Memory B cell (primary cell): ENCODE results near the gene DAND5.

Experiments used
- ATAC-seq: fragments of 150-1000 bp; cut with Tn5 transposase; 2 replicates; pipeline ENCODE4 v1.10.0; 2021; ENCODE audit warnings: low read depth, mild to moderate bottlenecking, moderate library complexity
- DNase-seq, 2 donors: peaks; one replicate each; pipeline ENCODE4 v3.0.0; 2022; ENCODE audit warnings: low spot score in 2 of 2
- H3K27ac Mint-ChIP-seq: one replicate; pipeline ENCODE4 v1.8.0; 2022; ENCODE audit warnings: mild to moderate bottlenecking, moderate library complexity, mixed read lengths
- H3K27me3 Mint-ChIP-seq: one replicate; pipeline ENCODE4 v1.8.0; 2022; ENCODE audit warnings: mixed read lengths
- H3K36me3 Mint-ChIP-seq: one replicate; pipeline ENCODE4 v1.8.0; 2022; ENCODE audit warnings: mild to moderate bottlenecking, mixed read lengths
- H3K4me1 Mint-ChIP-seq: one replicate; pipeline ENCODE4 v1.8.0; 2022; ENCODE audit warnings: mixed read lengths
- H3K4me3 Mint-ChIP-seq: one replicate; pipeline ENCODE4 v1.8.0; 2022; ENCODE audit warnings: mild to moderate bottlenecking, moderate library complexity, mixed read lengths
- H3K9me3 Mint-ChIP-seq: one replicate; pipeline ENCODE4 v1.8.0; 2022; ENCODE audit warnings: mixed read lengths

DAND5 gene

DNA sequence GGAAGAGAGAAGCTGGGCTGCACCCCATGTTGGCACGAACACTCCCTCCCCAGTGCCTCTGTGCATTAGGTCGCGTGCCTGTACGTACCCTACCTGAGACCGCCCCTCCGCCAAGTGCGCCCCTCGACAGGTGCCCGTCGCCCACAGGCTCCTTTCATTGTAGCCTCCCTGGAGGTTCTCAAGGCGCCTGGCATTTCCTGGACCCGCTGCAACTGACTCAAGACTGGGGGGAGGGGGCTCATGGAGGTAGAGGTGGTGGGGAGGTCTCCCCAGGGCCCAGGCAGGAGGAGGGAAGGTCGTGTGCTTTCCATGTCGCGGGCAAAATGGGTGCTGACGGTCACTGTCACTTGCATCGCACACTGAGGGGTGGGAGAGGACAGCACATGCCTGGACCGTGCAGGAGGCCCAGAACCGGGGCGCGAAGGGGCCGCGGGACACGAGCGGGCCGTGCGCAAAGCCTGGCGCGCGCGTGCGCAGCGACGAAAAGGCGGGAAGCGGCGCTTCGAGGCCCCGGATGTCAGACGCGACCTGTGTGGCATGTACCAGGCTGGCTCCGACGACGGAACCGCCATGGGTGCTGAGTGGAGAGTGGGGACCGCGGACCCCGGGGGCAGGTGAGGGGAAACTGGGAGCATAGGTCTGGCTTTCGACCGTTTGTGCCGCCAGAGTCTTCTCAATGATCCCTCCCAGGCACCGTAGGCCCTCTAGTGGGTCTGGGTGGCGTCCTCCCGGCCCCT lies 42.4 kb downstream of the DAND5 start:
- no peak overlapping the region for H3K4me3 Mint-ChIP-seq
- peaks cover 14% of the 10 kb centered on the region for H3K4me1 Mint-ChIP-seq
- H3K27me3 Mint-ChIP-seq = peaks cover 51% of the 10 kb centered on the region
- H3K9me3 Mint-ChIP-seq = no peaks in the 10 kb centered on the region
- no peak overlapping the region for H3K27ac Mint-ChIP-seq
- no peak for DNase-seq
- no peaks in the 10 kb centered on the region for H3K36me3 Mint-ChIP-seq
- ATAC-seq = no peak

DNA sequence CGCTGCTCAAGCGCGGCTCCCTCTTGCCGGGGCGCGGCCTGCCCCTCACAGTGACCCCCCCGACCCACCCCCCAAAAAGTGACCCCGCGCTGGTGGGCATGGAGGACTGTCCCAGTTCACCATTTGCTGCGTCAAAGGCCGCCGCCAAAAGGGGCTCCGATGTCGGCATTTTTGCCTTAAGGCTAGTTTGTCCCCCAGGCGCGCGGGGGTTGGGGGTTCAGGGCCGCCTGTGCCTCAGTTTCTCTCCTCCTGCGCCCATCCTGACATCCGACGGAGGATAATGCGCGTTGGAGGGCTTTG lies 43.0 kb downstream of the DAND5 start:
- ATAC-seq (no peak), DNase-seq (no peak)
- Mint-ChIP-seq H3K9me3 (no peaks in the 10 kb centered on the region), H3K27ac (peak overlapping the region; percentile 83), H3K4me1 (peaks cover 14% of the 10 kb centered on the region), H3K4me3 (peak overlapping the region; percentile 85), H3K27me3 (peaks cover 52% of the 10 kb centered on the region), H3K36me3 (no peaks in the 10 kb centered on the region)

DNA sequence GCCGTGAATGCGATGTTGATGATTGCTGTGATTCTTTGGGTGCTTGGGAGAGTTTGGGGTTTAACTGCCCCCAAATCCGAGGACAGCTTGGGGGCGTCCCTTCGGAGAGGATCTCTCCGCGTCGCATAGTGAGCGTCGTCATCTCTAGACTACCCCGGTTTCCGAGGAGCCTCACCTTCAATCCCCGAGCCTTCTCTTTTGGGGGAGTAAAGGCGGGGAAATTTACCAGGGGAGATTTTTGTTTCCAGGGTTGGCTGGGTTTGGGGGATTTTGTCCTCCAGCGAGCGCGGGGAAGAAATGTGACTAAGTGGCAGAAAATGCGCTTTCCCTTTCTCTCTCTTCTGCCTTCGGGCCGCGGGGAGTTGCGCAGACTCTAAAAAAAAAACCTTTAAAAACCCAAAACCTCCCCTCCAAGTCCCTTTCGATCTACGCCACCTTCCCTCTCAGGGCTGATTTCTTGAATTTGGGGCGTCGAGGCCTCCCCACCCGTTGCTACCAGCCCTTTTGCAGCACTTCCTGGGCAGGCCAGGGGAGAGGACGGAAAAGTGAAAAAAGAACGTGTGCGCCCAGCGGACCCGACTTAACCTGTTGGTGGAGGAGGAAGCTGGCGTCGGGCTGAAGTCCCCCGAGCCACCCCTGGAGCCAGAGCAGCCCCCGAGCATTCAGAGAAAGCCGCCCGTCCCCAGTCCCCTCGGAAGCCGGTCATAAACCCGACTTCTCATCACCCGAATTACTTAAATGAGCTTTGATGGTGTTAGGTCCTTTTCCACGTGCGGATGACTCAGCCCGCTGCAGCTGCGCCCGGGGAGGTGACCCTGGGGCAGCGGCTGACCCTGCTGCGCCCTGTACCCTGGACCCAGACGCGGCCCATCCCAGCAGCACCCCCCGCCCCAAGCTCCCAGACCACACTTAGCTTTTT lies 43.6 kb downstream of the DAND5 start:
- Mint-ChIP-seq H3K36me3 (no peaks in the 10 kb centered on the region), H3K4me3 (peak overlapping the region; percentile 85), H3K9me3 (no peaks in the 10 kb centered on the region), H3K27me3 (peaks cover 55% of the 10 kb centered on the region), H3K4me1 (peaks cover 14% of the 10 kb centered on the region), H3K27ac (peak overlapping the region; percentile 83)
- ATAC-seq (peak; percentile 45), DNase-seq (peak in 1 of 2 donors; percentile 28)

DNA sequence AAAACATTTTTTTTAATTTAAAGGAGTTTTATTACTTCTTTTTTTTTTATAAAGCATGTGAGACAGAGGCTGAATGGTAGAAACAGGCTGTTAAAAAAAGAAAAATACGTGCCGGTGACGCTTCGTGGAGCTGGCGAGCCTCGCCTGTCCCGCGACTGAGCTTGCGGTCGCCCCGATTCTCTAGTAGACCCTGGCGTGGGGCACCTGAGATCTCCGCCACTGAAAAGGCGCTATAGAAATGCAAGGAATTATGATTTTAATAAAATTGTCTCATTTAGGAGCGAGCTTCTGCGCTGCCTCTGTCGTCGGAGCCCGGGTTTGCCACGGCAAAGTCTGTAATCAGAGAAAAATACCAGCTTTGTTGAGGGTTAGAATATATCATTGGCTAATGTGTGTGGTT lies 44.3 kb downstream of the DAND5 start:
- Mint-ChIP-seq H3K27ac (no peak overlapping the region), H3K36me3 (no peaks in the 10 kb centered on the region), H3K4me3 (peak overlapping the region; percentile 64), H3K27me3 (peaks cover 53% of the 10 kb centered on the region), H3K9me3 (no peaks in the 10 kb centered on the region), H3K4me1 (peaks cover 14% of the 10 kb centered on the region)
- DNase-seq = no peak
- peak; percentile 20 for ATAC-seq

DNA sequence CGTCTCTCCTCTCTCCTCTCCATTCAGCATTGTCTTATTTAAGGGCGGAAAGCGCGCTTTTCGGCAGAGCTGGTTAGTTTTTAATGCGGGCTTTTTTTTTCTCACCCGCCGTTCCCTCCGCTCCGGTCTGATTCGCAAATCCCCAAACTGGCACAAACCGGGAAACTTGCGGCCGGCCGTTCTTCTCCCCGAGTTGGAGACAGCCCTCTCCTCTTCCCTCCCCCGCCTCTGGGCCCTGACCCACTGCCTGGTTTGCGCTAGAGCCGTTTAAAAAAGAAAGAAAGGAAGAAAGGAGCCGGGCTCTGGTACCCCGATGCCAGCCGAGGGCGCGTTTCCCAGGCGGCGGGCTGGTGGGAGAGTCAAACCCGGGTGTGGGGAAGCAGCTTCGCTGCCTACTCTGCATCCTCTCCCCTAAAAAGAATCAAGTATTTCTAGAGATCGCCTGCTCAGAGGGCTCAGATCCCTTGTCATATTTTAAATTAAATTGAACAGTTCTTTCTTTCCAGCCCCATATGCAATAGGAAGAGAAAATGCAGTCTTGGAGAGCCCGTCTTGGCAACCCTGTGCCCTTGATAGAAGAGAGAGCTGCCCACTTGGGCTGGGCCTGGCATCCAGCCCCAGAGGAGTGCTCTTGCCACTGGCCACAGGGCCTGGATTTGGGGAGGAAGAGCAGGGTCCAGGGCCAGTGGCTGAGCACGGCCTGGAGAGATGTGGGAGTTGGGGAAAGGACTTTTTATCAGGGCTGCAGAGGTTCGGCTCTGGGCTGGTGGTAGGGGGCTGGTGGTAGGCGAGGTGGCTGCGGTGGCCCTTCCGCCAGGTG lies 44.9 kb downstream of the DAND5 start:
- Mint-ChIP-seq H3K4me3 (peak overlapping the region; percentile 64), H3K27me3 (peaks cover 48% of the 10 kb centered on the region), H3K27ac (no peak overlapping the region), H3K36me3 (no peaks in the 10 kb centered on the region), H3K9me3 (no peaks in the 10 kb centered on the region), H3K4me1 (peaks cover 14% of the 10 kb centered on the region)
- ATAC-seq (peak; percentile 14), DNase-seq (no peak)

DNA sequence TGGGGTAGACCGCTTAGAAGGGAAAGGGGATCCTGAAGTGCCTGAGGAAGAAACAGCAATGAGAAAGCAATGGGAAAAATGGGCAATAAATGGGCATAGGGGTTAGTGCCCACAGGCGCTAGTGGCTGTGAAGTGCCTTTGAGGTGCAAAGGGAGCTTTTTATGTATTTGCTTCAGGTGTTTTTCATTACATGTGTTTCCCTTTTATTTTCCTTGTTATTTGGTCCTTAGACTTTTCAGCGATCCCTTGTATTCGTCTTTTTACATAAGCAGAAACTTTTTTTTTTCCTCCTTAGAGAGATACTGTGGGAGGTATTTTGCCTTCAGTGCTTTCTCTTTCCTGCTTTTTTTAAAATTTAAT lies 45.5 kb downstream of the DAND5 start:
- H3K9me3 Mint-ChIP-seq = no peaks in the 10 kb centered on the region
- ATAC-seq = no peak
- no peaks in the 10 kb centered on the region for H3K36me3 Mint-ChIP-seq
- H3K4me1 Mint-ChIP-seq = peaks cover 14% of the 10 kb centered on the region
- H3K27me3 Mint-ChIP-seq = peaks cover 46% of the 10 kb centered on the region
- H3K27ac Mint-ChIP-seq = no peak overlapping the region
- no peak overlapping the region for H3K4me3 Mint-ChIP-seq
- DNase-seq = no peak

DNA sequence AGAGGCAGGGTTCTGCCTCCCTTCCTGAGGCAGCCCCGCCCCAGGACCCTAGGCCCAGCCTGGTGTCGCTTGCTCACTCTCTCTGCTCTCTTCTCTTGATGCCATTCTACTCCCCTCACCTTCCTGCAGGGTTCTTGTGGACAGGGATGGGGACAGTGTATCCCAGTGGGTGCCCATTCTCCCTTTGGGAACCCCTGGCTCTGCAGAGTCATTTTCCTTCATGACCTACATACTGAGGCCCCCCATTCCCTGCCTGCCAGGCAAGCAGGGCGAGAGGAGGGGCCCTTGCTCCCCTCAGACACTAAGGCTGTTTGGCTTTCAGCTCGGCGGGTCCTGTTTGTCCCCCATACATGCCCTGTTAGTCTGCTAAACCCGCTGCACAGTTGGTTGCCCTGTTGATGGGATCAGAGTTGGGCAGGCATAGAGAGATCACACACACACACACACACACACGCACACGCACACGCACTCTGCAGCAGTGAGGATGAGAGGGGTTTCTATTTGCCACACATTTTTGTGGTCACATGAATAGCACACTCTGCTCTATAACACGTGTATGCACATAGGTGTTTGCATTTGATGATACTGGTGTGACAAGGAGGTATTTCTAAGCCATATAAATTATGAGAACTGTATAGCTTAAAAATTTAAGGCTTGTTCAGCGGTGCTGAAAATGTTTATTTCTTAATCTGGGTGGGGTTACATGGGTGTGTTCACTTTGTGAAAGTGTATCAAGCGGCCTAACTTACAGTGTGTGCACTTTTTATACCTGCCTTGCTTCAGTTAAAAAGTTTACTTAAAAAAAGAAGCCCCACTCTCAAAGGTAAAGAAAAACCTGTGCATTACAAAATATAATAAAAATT lies 46.2 kb downstream of the DAND5 start:
- ATAC-seq = no peak
- Mint-ChIP-seq H3K9me3 (no peaks in the 10 kb centered on the region), H3K4me1 (peaks cover 14% of the 10 kb centered on the region), H3K27ac (peak overlapping the region; percentile 13), H3K36me3 (no peaks in the 10 kb centered on the region), H3K27me3 (peaks cover 44% of the 10 kb centered on the region), H3K4me3 (no peak overlapping the region)
- no peak for DNase-seq

DNA sequence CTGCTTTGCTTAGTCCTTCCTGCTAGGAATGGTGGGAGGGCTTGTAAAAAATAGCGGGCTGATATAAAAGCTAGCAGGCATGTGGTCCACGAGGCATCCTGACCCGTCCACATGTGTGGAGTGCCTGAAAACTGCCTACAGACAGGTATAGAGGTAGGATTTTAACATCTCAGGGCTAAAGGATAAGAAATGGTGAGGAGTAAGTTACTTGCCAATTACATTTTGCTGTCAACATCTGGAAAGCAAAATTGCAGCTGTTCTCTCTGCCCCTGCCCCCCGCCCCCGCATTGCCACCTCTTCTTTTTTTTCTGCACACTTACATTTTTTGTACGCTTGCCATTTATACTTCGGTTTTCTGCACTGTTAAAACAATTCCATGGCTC lies 46.9 kb downstream of the DAND5 start:
- peaks cover 14% of the 10 kb centered on the region for H3K4me1 Mint-ChIP-seq
- H3K36me3 Mint-ChIP-seq = no peaks in the 10 kb centered on the region
- H3K27me3 Mint-ChIP-seq = peaks cover 43% of the 10 kb centered on the region
- no peak overlapping the region for H3K27ac Mint-ChIP-seq
- ATAC-seq = no peak
- no peak overlapping the region for H3K4me3 Mint-ChIP-seq
- no peak for DNase-seq
- no peaks in the 10 kb centered on the region for H3K9me3 Mint-ChIP-seq

DNA sequence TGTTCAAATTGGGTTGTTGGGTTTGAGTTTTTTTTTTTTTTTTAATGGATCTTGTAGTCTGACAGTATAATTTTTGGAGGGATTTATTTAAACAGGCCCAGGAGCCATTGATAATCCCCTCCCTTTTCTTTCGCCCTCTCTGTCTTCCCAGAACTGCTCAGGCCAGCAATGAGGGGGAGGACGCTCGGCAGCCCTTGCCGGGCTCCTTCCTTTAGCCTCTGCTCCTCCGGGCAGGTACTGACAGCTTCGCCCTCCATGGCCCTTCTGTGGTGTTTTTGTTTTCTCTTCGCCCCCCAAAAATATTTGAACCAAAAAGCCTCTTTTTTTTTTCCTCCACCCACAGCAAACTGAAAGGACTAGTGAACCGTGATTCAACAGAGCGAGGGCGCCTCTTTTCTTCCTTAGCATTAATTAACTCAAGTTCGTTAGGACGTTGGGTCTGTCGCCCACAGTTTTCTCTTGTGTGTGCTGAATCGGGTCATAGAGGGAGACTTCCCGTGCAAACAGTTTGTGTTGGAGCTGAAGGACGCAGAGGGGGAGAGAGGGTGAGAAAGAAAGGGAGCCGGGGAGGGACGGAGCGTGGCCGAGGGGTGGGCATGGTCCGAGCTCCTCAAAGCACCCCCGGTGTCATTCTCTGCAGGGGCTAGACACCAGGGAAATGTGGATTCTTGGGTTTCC lies 47.4 kb downstream of the DAND5 start:
- Mint-ChIP-seq H3K4me1 (peaks cover 14% of the 10 kb centered on the region), H3K4me3 (no peak overlapping the region), H3K27me3 (peaks cover 38% of the 10 kb centered on the region), H3K36me3 (no peaks in the 10 kb centered on the region), H3K9me3 (no peaks in the 10 kb centered on the region), H3K27ac (no peak overlapping the region)
- ATAC-seq = no peak
- no peak for DNase-seq

DNA sequence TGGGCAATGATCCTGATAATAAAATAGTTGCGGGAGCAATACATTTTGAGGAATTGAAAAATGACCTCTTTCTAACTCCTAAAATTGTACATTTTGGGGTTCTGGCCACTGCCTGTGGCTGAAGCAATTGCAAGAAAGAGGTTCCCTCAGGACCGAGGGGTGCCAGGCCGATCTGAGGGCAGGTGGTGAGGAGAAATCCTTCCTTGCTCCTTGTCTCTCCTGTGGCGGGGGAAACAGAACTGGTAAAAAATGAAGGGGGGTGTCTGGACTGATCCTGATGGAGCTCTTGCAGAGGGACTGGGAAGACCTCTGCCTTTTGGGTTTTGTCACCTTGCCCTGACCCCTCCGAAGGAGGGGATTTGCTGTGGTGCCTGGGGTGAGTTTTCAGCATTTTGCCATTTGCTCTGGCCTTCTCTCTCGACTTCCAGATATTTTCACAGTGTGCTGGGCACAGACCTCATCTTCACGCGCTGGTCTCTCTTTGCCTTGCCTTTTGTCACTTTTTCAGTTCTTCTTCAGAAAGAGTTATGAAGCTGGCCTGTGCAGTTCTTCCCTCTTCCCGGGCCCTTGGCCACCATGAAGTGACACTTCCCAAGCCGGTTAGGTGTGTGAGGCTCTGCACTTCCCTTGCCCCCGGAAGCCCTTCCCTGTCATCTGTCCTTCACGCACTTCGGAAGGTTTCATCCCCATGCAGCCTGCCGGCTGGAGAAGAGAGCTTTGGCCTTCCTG lies 48.1 kb downstream of the DAND5 start:
- no peak overlapping the region for H3K27ac Mint-ChIP-seq
- peaks cover 14% of the 10 kb centered on the region for H3K4me1 Mint-ChIP-seq
- ATAC-seq (no peak), DNase-seq (no peak)
- H3K27me3 Mint-ChIP-seq = peaks cover 38% of the 10 kb centered on the region
- H3K4me3 Mint-ChIP-seq = no peak overlapping the region
- no peaks in the 10 kb centered on the region for H3K9me3 Mint-ChIP-seq
- H3K36me3 Mint-ChIP-seq = no peaks in the 10 kb centered on the region

DNA sequence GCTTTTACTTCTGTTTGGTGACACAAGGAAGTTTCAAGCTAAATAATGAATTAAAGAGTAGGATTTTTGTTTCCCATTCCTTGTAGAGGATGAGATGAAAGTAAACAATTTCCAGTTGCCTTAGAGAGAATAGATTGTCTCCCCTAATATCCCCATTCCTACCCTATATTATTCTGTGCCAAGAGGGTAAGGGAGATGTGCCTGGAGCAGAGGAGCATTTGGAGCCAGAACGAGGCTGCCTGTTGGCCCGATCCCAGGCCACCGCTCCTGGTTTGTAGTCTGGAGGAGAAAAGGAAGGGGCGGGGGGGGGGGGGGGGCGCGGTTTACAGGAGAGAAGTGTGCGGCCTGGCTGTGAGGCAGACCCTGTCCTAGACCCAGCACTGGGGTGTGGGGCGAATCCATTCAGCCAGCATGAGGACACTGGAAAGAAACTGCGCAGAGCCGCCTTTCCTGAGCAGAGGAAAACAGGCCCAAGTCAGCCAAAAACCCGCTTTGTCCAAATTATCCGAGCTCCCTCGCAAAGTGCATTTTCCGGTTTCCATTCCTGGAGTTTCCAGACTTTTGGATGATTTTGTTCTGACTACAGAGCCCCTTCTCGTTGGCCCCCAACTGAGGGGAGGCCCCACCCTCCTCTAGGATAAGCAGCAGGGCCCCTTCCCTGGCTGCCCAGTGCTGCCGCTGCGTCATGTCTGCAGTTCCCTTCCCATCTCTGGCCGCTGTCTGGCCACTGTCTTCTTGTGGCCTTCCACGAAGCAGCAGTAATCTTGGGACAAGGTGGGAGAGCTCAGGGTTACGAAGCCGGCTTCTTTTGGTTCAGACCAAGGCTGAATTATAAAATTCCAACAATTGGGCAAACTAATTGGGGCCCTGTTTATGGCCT lies 48.9 kb downstream of the DAND5 start:
- no peak for ATAC-seq
- Mint-ChIP-seq H3K4me3 (no peak overlapping the region), H3K36me3 (no peaks in the 10 kb centered on the region), H3K9me3 (no peaks in the 10 kb centered on the region), H3K27ac (no peak overlapping the region), H3K27me3 (peaks cover 33% of the 10 kb centered on the region), H3K4me1 (peaks cover 13% of the 10 kb centered on the region)
- no peak for DNase-seq

DNA sequence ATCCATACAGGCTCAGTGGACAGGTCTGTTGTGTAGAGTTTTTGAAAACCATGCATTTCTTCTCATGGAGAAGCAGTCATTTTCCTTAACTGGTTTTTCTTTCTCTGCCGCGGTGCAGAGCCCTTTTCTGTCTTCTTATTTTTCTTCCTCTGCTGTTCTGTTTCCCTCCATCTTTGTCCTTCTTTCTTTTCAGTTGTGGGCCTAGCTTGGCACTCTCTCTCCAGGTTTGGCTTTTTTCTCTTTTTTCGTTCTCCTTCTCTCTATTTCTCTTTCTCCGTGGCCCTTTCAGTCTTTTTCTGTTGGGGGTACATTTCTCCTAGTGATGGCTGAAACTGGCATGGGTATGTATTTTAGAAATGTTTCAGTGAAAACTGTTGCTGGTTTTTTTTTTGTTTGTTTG lies 50.0 kb downstream of the DAND5 start:
- no peaks in the 10 kb centered on the region for H3K36me3 Mint-ChIP-seq
- H3K27ac Mint-ChIP-seq = no peak overlapping the region
- peaks cover 16% of the 10 kb centered on the region for H3K4me1 Mint-ChIP-seq
- H3K27me3 Mint-ChIP-seq = peaks cover 32% of the 10 kb centered on the region
- H3K4me3 Mint-ChIP-seq = no peak overlapping the region
- no peak for DNase-seq
- no peaks in the 10 kb centered on the region for H3K9me3 Mint-ChIP-seq
- no peak for ATAC-seq
